ENCODE data around the gene AP2A1.
"Not testable (repeated sequence)": the region's sequence is repeated elsewhere in the genome, so short reads cannot be mapped to it uniquely, and the experiment has no call there.

Gene AP2A1

DNA sequence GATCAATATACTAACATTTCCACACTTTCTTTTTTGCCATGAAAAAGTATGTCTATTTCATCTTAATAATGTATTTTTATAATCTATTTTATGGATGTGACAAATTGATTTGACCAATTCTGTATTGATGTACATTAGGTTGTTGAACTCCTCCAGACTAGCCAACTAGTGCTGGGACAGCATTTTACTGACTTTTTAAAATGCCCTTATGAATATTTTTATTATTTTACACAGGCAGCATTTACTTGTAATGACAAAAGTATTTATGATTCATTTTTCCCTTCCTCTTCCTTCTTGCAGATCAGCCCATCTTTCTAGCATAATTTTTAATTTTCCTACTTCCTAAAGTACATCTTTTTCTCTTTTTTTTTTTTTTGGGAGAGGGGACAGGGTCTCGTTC, 47.2 kb downstream of the AP2A1 start:
- DNase-seq = no peak

DNA sequence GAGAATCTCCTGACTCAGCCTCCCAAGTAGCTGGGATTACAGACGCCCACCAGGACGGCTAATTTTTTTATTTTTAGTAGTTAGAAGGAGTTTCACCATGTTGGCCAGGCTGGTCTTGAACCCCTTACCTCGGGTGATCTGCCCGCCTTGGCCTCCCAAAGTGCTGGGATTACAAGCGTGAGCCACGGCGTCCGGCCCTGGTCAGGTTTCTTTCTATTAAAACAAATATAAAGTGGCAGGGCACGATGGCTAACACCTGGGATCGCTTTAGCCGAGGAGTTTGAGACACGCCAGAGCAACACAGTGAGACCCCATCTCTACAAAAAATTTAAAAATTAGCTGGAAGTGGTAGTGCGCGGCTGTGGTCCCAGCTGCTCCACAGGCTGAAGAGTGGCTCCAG, 49.8 kb downstream of the AP2A1 start:
- no peak for DNase-seq

DNA sequence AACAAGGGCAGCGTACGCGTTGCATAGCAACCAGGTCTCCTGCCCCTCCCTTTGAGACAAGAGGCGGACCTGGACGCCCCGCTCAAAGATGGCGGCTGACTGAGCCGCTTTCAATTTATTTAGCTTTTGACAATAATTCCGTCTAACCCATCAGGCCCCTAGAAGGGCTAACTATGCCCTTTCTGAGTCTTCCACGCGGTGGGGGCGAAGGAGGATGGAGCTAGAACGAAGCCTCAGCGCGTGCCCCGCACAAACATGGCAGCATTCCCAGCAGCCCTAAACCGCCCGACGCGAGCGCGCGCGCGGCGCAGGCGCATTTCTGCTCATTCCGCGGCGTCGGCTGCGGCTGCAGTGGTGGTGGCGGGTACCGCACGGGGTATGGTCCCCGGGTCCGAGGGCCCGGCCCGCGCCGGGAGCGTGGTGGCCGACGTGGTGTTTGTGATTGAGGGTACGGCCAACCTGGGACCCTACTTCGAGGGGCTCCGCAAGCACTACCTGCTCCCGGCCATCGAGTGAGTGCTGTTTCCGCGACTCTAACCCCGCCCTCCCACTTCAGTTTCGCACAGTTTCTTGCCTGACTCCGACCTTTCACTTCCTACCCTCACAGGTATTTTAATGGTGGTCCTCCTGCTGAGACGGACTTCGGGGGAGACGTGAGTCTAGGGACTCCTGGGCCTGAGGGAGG, 51.3 kb downstream of the AP2A1 start, which contains the start of gene MED25:
MED25 (plus strand) TSS at position 326 of the 685 bp plus-strand sequence; CDS start at position 379, 53 bp downstream.
- DNase-seq = peak; percentile 86

GRCh38 chr19:49818649-49819370, 52.0 kb downstream of the AP2A1 start:
- DNase-seq = no peak

DNA sequence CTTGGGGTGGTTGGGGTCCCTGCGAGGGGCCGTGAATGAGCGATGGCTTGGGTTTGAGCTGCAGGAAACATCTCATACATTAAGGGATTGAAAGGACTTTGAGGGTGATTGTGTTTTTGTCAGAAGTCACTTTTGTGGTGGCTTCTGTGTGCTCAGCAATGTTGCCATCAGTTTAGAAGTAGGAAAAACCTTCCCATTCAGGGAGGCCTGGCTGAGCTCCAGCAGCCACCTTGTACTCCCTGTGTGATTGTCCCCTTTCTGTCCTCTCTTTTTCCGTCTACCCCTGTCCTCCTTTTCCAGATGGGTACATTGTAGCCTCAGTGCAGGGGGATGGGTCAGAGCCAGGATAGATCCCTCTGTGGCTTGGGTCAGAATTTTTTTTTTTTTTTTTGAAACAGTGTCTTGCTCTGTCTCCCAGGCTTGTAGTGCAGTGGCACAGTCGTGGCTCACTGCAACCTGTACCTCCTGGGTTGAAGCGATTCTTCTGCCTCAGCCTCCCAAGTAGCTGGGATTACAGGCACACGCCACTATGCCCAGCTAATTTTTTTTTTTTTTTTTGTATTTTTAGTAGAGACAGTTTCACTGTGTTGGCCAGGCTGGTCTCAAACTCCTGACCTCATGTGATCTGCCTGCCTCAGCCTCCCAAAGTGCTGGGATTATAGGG, 52.8 kb downstream of the AP2A1 start:
- DNase-seq = not testable (repeated sequence)

DNA sequence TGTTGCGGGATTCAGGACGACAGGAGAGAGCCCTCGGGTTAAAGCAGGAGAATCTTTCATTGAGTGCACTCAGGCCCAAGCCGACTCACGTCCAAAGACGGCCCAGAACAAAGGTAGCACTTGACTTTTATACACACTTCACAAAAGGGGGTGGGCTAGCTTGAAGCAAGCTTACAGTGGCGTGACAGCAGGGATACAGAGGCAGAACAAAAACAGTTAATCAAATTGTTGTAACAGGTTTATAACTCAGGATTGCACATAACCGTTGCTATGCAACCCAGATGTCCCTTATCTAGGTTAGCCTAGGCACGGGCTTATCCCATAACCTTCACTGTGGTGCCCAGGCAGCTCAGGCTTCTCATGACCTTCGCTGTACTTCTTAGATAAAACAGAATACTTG, 53.3 kb downstream of the AP2A1 start:
- no peak for DNase-seq

GRCh38 chr19:49823472-49823871, 56.7 kb downstream of the AP2A1 start:
- DNase-seq = no peak

- DNase-seq = no peak
Measured at GRCh38 chr19:49824662-49825061, 57.9 kb downstream of the AP2A1 start.

- DNase-seq = no peak
Measured at GRCh38 chr19:49827034-49827433, 60.2 kb downstream of the AP2A1 start.

GRCh38 chr19:49829200-49829599, 62.4 kb downstream of the AP2A1 start:
- DNase-seq = no peak

DNA sequence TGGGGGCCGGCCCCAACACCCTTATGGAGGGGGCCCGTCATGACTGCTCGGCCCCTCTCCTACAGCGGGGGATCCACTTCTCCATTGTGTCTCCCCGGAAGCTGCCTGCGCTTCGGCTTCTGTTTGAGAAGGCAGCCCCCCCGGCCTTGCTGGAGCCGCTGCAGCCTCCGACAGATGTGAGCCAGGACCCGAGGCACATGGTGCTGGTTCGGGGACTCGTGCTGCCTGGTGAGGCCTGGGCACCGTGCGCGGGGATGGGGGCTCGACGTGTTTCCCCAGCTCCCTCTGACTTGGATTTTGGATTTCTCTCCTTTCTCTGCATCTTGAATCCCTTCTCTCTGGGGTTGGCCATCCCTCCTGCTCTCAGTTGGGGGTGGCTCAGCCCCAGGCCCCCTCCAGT, 62.9 kb downstream of the AP2A1 start:
- no peak for DNase-seq

DNA sequence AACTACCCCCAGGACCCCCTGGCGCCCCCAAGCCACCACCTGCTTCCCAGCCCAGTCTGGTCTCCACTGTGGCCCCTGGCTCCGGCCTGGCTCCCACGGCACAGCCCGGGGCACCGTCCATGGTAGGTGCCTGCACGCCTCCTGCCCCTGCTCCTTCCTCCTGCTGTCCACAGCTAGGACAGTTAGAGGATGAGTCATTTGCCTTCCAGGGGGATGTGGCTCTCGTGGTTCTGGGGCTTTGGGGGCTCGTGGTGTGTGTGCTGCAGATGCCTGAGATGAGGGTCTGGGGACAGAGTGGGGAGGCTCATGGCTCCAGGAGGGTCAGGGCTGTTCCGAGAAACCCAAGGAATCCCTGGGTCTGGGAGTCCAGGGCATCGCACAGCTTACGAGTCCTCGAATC, 64.0 kb downstream of the AP2A1 start:
- no peak for DNase-seq

DNA sequence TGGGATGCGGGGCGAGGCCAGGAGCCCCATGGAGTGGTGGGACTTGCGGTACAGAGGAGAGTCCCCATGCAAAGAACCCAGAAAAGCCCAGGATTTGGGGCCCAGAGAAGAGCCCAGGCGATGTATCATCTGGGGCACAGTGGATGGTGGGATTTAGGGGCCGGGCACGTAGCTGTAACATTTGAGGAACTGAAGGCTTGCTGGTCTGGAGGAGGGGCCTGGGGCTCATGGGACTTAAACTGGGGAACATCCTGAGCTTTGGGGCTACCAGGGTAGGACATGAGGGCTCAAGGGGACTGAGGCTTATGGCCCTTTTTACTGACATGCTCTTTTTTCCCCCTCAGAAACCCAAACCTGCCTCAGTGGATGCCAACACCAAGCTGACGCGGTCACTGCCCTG, 64.8 kb downstream of the AP2A1 start:
- no peak for DNase-seq

- no peak for DNase-seq
Measured at GRCh38 chr19:49832556-49832955, 65.8 kb downstream of the AP2A1 start.

GRCh38 chr19:49833599-49833998, 66.8 kb downstream of the AP2A1 start:
- no peak for DNase-seq

- no peak for DNase-seq
Measured at GRCh38 chr19:49835562-49835961, 68.8 kb downstream of the AP2A1 start.

GRCh38 chr19:49836176-49837008, 69.6 kb downstream of the AP2A1 start:
- no peak for DNase-seq

DNA sequence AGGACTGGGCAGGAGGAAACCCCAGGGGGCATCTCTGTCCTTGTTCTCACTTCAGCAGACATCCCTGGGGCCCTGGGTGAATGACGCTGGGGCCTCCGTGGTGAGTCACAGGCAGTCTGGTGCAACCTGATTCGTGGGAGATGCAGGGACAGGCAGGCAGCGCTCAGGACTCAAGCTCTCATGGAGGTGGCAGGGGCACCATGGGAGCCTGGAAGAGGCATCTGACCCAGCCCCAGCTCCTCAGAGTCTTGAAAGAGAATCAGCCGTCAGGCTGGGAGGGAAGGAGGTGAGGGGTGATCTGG, 70.2 kb downstream of the AP2A1 start:
- no peak for DNase-seq

GRCh38 chr19:49837425-49837824, 70.6 kb downstream of the AP2A1 start:
- no peak for DNase-seq

- DNase-seq = no peak
Measured at GRCh38 chr19:49838885-49839588, 72.2 kb downstream of the AP2A1 start.

DNA sequence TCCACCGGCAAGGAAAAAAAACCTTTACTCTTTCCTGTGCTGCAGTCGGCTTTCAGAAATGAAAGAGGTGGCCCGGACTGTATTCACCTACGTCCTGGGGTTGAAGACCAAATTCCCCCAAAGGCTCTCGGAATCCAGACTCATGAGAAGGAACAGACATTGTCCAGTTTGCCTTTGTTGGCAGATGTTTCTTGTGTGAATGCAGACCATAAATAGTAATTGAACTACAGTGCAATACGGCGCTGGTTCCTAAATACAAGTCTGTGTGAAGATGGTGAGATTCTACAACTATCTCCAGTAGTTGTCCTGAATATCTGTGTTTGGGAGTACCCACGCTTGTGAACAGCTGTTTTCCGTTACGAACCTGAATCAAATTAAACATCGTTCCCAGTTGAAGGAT, 72.9 kb downstream of the AP2A1 start:
- DNase-seq = no peak

DNA sequence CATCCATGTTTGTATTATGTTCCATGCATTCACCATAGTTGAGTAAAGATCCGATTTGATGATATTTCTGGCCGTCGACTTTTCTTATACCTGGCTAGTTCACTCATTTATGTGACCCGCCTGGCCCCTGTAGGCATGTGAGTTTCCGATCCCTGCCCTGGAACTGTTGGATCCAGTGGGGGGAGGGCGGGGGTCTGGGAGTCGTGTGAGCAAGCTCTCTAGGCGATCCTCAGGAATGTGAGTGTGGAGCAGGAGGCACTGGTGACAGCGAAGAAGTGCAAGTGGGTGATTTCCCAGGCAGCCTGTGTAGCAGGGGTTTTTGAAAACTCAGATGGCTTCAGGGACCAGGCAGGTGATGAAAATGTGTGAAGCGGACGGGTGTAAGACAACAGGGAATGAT, 73.5 kb downstream of the AP2A1 start:
- DNase-seq = no peak

Data from activated naive CD4-positive, alpha-beta T cell treated with anti-CD3 and anti-CD28 coated beads, Interleukin-2, amount 50 U/mL, for 16 hours (primary cell).